Mucosa of descending colon (tissue), 3 donors: Measurements from ENCODE around the gene FTO. TPM values are rescaled to one million over a fixed set of nuclear protein-coding genes. Genes with fewer than 3 reads are reported as not detected.

Experiments used
- ATAC-seq: fragments of 200-7000 bp; cut with Tn5 transposase; one replicate; pipeline ENCODE4 v1.9.1; 2020; ENCODE audit warnings: mild to moderate bottlenecking, moderate library complexity
- DNase-seq, 3 donors: peaks; one replicate each; pipeline ENCODE4 v3.0.0-alpha.2; 2020
- H3K36me3 ChIP-seq: fragments of 200-600 bp; one replicate; pipeline ENCODE4 v1.8.0; 2021; ENCODE audit warnings: low read depth, mild to moderate bottlenecking
- H3K4me1 ChIP-seq: fragments of 200-600 bp; one replicate; pipeline ENCODE4 v1.8.0; 2021; ENCODE audit warnings: low read depth, mild to moderate bottlenecking
- H3K4me3 ChIP-seq: fragments of 200-600 bp; one replicate; pipeline ENCODE4 v1.8.0; 2021; ENCODE audit warnings: mild to moderate bottlenecking
- H3K9me3 ChIP-seq: fragments of 200-600 bp; one replicate; pipeline ENCODE4 v1.8.0; 2021; ENCODE audit warnings: mild to moderate bottlenecking
- intact Hi-C, 2 donors: fragments of 100-400 bp; cut with DNase I in 1 of 2; cut with micrococcal nuclease in 1 of 2; formaldehyde crosslinking; loops; one replicate each; pipeline versions ENCODE4 v1.11.0 to v1.11.1; 2022; cut with DNase I, micrococcal nuclease
- total RNA-seq, 3 donors: library from RNA; stranded (reverse); fragmentation: NEBNext Ultra II Directional in 2 of 3; extraction: Animal tissue kit (Norgen Biotek cat#: 25700) in 2 of 3; gene quantifications; one replicate each; pipeline versions ENCODE4 v1.2.1 to v1.2.4, GENCODE V29; 2021 to 2023
- TF ChIP-seq, protein P1 (sequence below): fragments of 200-600 bp; IDR thresholded peaks from one replicate; pipeline ENCODE4 v1.8.0; 2022; ENCODE audit warnings: antibody characterized with exemption, mild to moderate bottlenecking
- donor health status: DM: no; HTN: no; CAD: no; lungs with moderate emphysema.
- donor health status: DM: no; HTN: no; CAD: no.
- donor health status: DM: no; HTN: yes; CAD: no.

The FTO gene
- total RNA-seq, 3 donors from 2014 or later, result 38.0 to 81.7 (median 39.1) TPM

DNA sequence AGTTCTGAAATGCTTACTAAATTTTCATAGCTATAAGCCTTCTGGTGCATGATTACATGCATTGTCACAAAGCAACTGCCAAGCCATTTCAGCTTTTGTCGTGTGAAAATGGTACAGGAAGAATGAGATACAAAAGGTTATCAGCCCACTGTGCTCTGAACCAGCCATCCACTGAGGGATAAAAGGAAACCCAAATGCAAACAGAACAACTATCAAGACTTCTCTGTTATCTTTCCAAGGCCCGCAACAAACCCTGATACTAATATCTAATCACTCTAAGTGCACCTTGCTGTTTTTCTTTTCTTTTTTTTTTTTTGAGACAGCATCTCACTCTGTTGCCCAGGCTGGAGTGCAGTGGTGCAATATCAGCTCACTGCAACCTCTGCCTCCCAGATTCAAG lies 109.0 kb downstream of the FTO start:
- no peaks in the 10 kb centered on the region for H3K4me1 ChIP-seq
- TF ChIP-seq, protein P1, sequence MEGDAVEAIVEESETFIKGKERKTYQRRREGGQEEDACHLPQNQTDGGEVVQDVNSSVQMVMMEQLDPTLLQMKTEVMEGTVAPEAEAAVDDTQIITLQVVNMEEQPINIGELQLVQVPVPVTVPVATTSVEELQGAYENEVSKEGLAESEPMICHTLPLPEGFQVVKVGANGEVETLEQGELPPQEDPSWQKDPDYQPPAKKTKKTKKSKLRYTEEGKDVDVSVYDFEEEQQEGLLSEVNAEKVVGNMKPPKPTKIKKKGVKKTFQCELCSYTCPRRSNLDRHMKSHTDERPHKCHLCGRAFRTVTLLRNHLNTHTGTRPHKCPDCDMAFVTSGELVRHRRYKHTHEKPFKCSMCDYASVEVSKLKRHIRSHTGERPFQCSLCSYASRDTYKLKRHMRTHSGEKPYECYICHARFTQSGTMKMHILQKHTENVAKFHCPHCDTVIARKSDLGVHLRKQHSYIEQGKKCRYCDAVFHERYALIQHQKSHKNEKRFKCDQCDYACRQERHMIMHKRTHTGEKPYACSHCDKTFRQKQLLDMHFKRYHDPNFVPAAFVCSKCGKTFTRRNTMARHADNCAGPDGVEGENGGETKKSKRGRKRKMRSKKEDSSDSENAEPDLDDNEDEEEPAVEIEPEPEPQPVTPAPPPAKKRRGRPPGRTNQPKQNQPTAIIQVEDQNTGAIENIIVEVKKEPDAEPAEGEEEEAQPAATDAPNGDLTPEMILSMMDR, result no peak
- H3K36me3 ChIP-seq, result no peaks in the 10 kb centered on the region
- ATAC-seq, result no peak
- H3K4me3 ChIP-seq, result no peak overlapping the region
- no peaks in the 10 kb centered on the region for H3K9me3 ChIP-seq
- intact Hi-C loops, result no loop called here
- DNase-seq, result no peak

DNA sequence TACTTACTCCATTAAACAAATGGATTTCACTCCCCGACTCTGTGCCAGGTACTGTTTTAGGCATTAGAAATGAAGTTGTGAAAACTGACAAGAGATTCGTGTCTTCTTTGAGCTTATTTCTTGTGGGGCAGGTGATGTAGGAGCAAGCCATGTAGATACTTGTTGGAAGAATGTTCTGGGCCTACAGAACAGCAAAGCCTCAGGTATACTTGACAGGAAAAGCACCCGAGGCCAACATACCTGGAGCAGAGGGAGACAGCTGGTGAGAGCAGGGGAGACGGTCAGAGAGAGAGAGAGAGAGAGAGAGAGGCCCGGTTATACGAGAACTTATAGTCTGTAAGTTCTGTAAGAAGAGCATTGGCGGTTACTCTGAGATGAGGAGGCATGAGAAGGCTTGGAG lies 110.8 kb downstream of the FTO start:
- TF ChIP-seq, protein P1, result no peak
- H3K4me1 ChIP-seq, result no peaks in the 10 kb centered on the region
- no peak overlapping the region for H3K4me3 ChIP-seq
- no peaks in the 10 kb centered on the region for H3K36me3 ChIP-seq
- H3K9me3 ChIP-seq, result no peaks in the 10 kb centered on the region
- no peak for DNase-seq
- ATAC-seq, result no peak
- intact Hi-C loops, result no loop called here

DNA sequence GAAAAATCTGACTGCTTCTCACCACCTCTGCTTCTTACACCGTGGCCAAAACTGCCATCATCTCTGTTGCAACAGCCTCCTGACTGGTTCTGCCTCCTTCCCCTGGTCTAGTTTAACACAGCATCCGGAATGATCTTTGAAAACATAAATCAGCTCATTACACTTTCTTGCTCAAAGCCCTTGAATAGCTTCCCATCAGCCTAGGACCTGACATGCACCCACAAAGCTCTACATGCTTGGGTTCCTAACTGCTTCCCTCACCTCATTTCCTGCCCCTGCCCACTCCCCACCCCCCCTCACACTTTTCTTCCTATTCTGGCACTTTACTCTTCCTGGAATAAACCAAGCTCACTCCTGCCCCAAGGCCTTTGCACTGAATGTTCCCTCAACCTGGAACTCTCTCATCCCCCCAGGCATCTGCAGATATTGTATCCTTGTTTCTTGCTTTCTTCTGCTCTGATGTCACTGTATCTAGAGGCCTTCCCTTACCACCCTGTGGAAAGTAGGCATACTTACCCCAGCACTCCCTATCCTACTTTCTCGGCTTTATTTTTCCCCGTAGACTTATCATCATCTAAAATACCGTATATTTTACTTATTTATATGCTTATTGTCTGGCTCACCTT lies 112.4 kb downstream of the FTO start:
- H3K36me3 ChIP-seq, result no peaks in the 10 kb centered on the region
- ATAC-seq, result no peak
- intact Hi-C loops, result no loop called here
- TF ChIP-seq, protein P1, result no peak
- no peak for DNase-seq
- H3K4me1 ChIP-seq, result no peaks in the 10 kb centered on the region
- no peaks in the 10 kb centered on the region for H3K9me3 ChIP-seq
- H3K4me3 ChIP-seq, result no peak overlapping the region

DNA sequence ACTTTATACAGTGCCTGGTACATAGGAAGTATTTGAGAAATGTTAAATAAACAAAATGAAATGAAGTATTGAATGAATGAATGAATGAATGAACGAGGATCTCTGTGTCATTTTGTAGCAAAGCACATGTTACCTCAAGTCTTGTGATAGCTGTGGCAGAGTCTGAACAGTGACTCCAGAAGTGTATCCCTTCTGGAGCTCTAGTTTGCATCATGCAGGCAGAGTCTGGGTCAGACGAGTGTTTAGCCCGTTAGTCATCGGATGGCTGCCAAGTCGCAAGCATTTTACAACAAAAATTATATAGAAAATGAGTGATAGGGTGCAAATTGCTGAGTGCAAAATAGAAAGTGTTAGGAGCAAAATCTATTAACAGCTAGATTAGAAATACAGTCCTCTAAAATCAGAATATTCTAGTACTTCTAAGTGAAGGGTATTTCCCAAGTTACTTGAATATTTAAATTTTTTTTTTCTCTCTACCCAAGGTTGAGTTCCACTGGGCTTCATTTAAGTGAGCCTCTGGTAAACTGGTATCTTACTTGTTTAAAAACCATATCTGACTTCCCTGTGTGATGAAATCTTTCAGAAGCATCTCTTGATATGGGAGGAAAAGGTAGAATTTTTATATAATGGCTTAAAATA lies 113.3 kb downstream of the FTO start:
- intact Hi-C loops, result no loop called here
- Histone ChIP-seq H3K4me1 (no peaks in the 10 kb centered on the region), H3K9me3 (no peaks in the 10 kb centered on the region), H3K36me3 (no peaks in the 10 kb centered on the region), H3K4me3 (no peak overlapping the region)
- DNase-seq (no peak), ATAC-seq (no peak)
- TF ChIP-seq, protein P1, result no peak

DNA sequence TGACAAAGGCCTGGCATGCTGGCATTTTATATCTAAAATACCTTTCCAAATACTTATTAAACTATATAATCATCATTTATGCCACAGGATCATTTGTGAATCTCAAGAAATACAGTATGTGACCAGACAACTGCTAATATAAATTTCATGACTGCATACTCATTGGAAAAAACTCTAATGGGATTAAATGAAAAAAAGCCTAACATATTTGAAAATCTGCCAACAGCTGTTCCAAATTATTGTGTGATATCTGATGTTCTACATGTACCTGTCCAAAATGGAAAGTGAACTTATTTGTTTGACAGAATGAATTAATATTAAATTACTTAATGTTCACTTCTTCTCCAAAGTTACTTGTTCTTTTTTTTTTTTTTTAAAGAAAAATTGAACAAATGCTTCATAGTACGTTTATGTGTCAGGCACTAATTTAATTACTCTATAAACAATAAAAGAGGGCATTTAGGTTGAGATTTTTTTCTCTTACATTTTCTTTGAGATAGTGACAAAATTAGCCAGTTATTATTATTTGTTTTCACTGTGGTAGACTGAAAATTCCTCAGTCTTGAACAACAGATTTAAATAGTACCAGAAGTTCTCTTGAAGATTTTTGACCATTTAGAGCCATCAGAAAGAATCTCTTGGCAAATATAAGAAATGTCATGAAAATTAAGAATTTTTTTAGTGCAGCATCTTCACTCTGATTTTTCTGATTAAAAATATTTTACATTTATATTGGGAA lies 114.0 kb downstream of the FTO start:
- Histone ChIP-seq H3K9me3 (no peaks in the 10 kb centered on the region), H3K4me1 (no peaks in the 10 kb centered on the region), H3K36me3 (no peaks in the 10 kb centered on the region), H3K4me3 (no peak overlapping the region)
- intact Hi-C loops, result no loop called here
- TF ChIP-seq, protein P1, result no peak
- ATAC-seq (no peak), DNase-seq (no peak)
